H9 (cell line): ENCODE measurements around the gene MRPS31. TPM values are rescaled to one million over a fixed set of nuclear protein-coding genes. Genes with fewer than 3 reads are reported as not detected.

ENCODE experiments used
- DNase-seq: peaks from one replicate; pipeline ENCODE4 v3.0.0-alpha.2; 2017
- H2AFZ ChIP-seq: one replicate; pipeline ENCODE4 v1.6.1; 2013; ENCODE audit warnings: mild to moderate bottlenecking, low read length, control low read depth, moderate library complexity
- H2AK5ac ChIP-seq: 2 replicates; pipeline ENCODE4 v1.6.1; 2013; ENCODE audit warnings: low read length, control low read depth, mixed read lengths; ENCODE audit not compliant: insufficient read length
- H2BK120ac ChIP-seq: one replicate; pipeline ENCODE4 v1.6.1; 2013; ENCODE audit warnings: low read depth, mild to moderate bottlenecking, low read length, control low read depth, inconsistent platforms; ENCODE audit not compliant: poor library complexity, severe bottlenecking
- H2BK12ac ChIP-seq: 2 replicates; pipeline ENCODE4 v1.6.1; 2013; ENCODE audit warnings: low read length, control low read depth, mixed read lengths, low read depth; ENCODE audit not compliant: insufficient read length
- H2BK15ac ChIP-seq: 2 replicates; pipeline ENCODE4 v1.6.1; 2013; ENCODE audit warnings: low read depth, low read length, control low read depth
- H2BK20ac ChIP-seq: one replicate; pipeline ENCODE4 v1.6.1; 2013; ENCODE audit warnings: low read depth, mild to moderate bottlenecking, low read length, control low read depth, inconsistent platforms; ENCODE audit not compliant: poor library complexity, severe bottlenecking
- H2BK5ac ChIP-seq: 2 replicates; pipeline ENCODE4 v1.6.1; 2013; ENCODE audit warnings: low read length, control low read depth, mixed read lengths; ENCODE audit not compliant: insufficient read length
- H3K14ac ChIP-seq: 2 replicates; pipeline ENCODE4 v1.6.1; 2013; ENCODE audit warnings: low read length, control low read depth; ENCODE audit not compliant: insufficient read depth
- H3K18ac ChIP-seq: 2 replicates; pipeline ENCODE4 v1.6.1; 2013; ENCODE audit warnings: low read depth, mild to moderate bottlenecking, mixed read lengths, low read length, control low read depth; ENCODE audit not compliant: insufficient read length
- H3K23ac ChIP-seq: 2 replicates; pipeline ENCODE4 v1.6.1; 2013; ENCODE audit warnings: low read length, control low read depth, mixed read lengths, low read depth; ENCODE audit not compliant: insufficient read length
- H3K23me2 ChIP-seq: 2 replicates; pipeline ENCODE4 v1.6.1; 2013; ENCODE audit warnings: low read depth, mild to moderate bottlenecking, mixed read lengths, low read length, control low read depth; ENCODE audit not compliant: insufficient read length, poor library complexity, severe bottlenecking
- H3K27ac ChIP-seq: 2 replicates; pipeline ENCODE4 v1.5.1; 2013; ENCODE audit warnings: low read length, control low read depth, mixed read lengths, low read depth; ENCODE audit not compliant: insufficient read length
- H3K27me3 ChIP-seq: 2 replicates; pipeline ENCODE4 v1.6.1; 2013; ENCODE audit warnings: low read length, control low read depth, inconsistent platforms; ENCODE audit not compliant: insufficient read depth
- H3K4ac ChIP-seq: 2 replicates; pipeline ENCODE4 v1.6.1; 2013; ENCODE audit warnings: low read depth, mild to moderate bottlenecking, control low read depth, inconsistent platforms, low read length, moderate library complexity
- H3K4me1 ChIP-seq: 2 replicates; pipeline ENCODE4 v1.6.1; 2013; ENCODE audit warnings: low read length, control low read depth, inconsistent platforms; ENCODE audit not compliant: insufficient read depth
- H3K4me2 ChIP-seq: 2 replicates; pipeline ENCODE4 v1.6.1; 2013; ENCODE audit warnings: low read length, control low read depth, mixed read lengths; ENCODE audit not compliant: insufficient read length, insufficient read depth
- H3K56ac ChIP-seq: 2 replicates; pipeline ENCODE4 v1.6.1; 2013; ENCODE audit warnings: low read depth, mild to moderate bottlenecking, mixed read lengths, low read length, control low read depth; ENCODE audit not compliant: insufficient read length
- H3K79me1 ChIP-seq: 2 replicates; pipeline ENCODE4 v1.6.1; 2013; ENCODE audit warnings: low read depth, mild to moderate bottlenecking, moderate library complexity, low read length, control low read depth, inconsistent platforms; ENCODE audit not compliant: insufficient read depth, poor library complexity, severe bottlenecking
- H3K79me2 ChIP-seq: 2 replicates; pipeline ENCODE4 v1.6.1; 2013; ENCODE audit warnings: low read length, control low read depth, inconsistent platforms; ENCODE audit not compliant: insufficient read depth
- H3K9ac ChIP-seq: 2 replicates; pipeline ENCODE4 v1.6.1; 2013; ENCODE audit warnings: low read length, control low read depth, mixed read lengths; ENCODE audit not compliant: insufficient read length; ENCODE audit errors: extremely low read depth
- H3K9me3 ChIP-seq: one replicate; pipeline ENCODE4 v1.6.1; 2013; ENCODE audit warnings: low read depth, low read length, inconsistent platforms; ENCODE audit not compliant: control insufficient read depth
- H3T11ph ChIP-seq: one replicate; pipeline ENCODE4 v1.6.1; 2013; ENCODE audit warnings: mild to moderate bottlenecking, low read length, control low read depth, inconsistent platforms
- H4K20me1 ChIP-seq: one replicate; pipeline ENCODE4 v1.6.1; 2013; ENCODE audit not compliant: control insufficient read depth, insufficient read length, insufficient read depth
- H4K5ac ChIP-seq: 2 replicates; pipeline ENCODE4 v1.6.1; 2013; ENCODE audit warnings: low read depth, mild to moderate bottlenecking, mixed read lengths, low read length, control low read depth; ENCODE audit not compliant: insufficient read length
- H4K8ac ChIP-seq: replicated peaks from 2 replicates; pipeline ENCODE4 v1.6.1; 2013; ENCODE audit warnings: low read length, control low read depth, mixed read lengths, low read depth; ENCODE audit not compliant: insufficient read length
- H4K91ac ChIP-seq: 2 replicates; pipeline ENCODE4 v1.6.1; 2013; ENCODE audit warnings: low read depth, mild to moderate bottlenecking, moderate library complexity, mixed read lengths, low read length, control low read depth; ENCODE audit not compliant: insufficient read length
- H3K27ac Mint-ChIP-seq, 3 experiments: 2 replicates in 2 of 3; 3 replicates in 1 of 3; pipeline ENCODE4 v1.8.0; 2020 to 2021; ENCODE audit warnings: mixed read lengths in 3 of 3, mild to moderate bottlenecking in 1 of 3, moderate library complexity in 1 of 3
- H3K27me3 Mint-ChIP-seq: 2 replicates; pipeline ENCODE4 v1.8.0; 2021; ENCODE audit warnings: low read depth, mild to moderate bottlenecking, moderate library complexity, mixed read lengths
- H3K36me3 Mint-ChIP-seq, 3 experiments: 2 replicates in 2 of 3; 3 replicates in 1 of 3; pipeline ENCODE4 v1.8.0; 2020 to 2021; ENCODE audit warnings: low read depth in 3 of 3, mixed read lengths in 3 of 3; ENCODE audit not compliant: insufficient read depth in 1 of 3
- H3K4me1 Mint-ChIP-seq, 2 experiments: 2 replicates each; pipeline ENCODE4 v1.8.0; 2020; ENCODE audit warnings: mixed read lengths in 2 of 2
- H3K4me3 Mint-ChIP-seq, 2 experiments: 2 replicates in 1 of 2; 3 replicates in 1 of 2; pipeline ENCODE4 v1.8.0; 2020 to 2021; ENCODE audit warnings: mild to moderate bottlenecking in 2 of 2, mixed read lengths in 2 of 2, moderate library complexity in 1 of 2
- H3K9me3 Mint-ChIP-seq, 2 experiments: 2 replicates in 1 of 2; 3 replicates in 1 of 2; pipeline ENCODE4 v1.8.0; 2020; ENCODE audit warnings: mild to moderate bottlenecking in 2 of 2, mixed read lengths in 2 of 2, moderate library complexity in 1 of 2
- CTCF ChIP-seq: fragments of 200-600 bp; sonication (generic); conservative IDR thresholded peaks from 3 replicates; pipeline ENCODE4 v1.8.0; 2021; ENCODE audit warnings: antibody characterized with exemption, mild to moderate bottlenecking
- WGBS: extraction: QIAGEN DNeasy Blood & Tissue Kit; methylation state at CpG from one replicate; pipeline ENCODE4 v1.1.7; 2013; ENCODE audit warnings: missing lambda C conversion rate, low lambda C conversion rate, mixed read lengths; ENCODE audit not compliant: insufficient read length; ENCODE audit errors: extremely low coverage; 5-methylcytosine and 5-hydroxymethylcytosine counted together
- total RNA-seq: library from RNA; stranded (reverse); gene quantifications from 2 replicates; pipeline ENCODE4 v1.2.1, GENCODE V29; 2021

MRPS31 gene
- total RNA-seq, 1 experiment from 2014 or later: 27.3 TPM

GRCh38 chr13:40798380-40798779 is 27.4 kb upstream of the MRPS31 start:
- Mint-ChIP-seq H3K9me3 (no peaks in the 10 kb centered on the region), H3K36me3 (peaks cover 5 to 54% (median 48%) of the 10 kb centered on the region in 3 experiments; a peak in 6 of 7 replicates), H3K27ac (no peak overlapping the region), H3K4me1 (peaks cover 0 to 9% of the 10 kb centered on the region in 2 experiments; a peak in 2 of 4 replicates), H3K27me3 (no peaks in the 10 kb centered on the region), H3K4me3 (no peak overlapping the region)
- no peak overlapping the region for H3K56ac ChIP-seq
- no CpG with 5 or more reads among the region's 9 CpGs for WGBS
- no peaks in the 10 kb centered on the region for H4K20me1 ChIP-seq
- no peak overlapping the region for H2AK5ac ChIP-seq
- no peak overlapping the region for H3K23ac ChIP-seq
- no peaks in the 10 kb centered on the region for H3K4me1 ChIP-seq
- H4K8ac ChIP-seq: no peak overlapping the region
- H3K23me2 ChIP-seq: no peaks in the 10 kb centered on the region
- TF ChIP-seq CTCF: no peak
- no peak overlapping the region for H2BK20ac ChIP-seq
- H3K4me2 ChIP-seq: no peak overlapping the region
- H4K91ac ChIP-seq: no peak overlapping the region
- H3K27ac ChIP-seq: no peak overlapping the region
- H3K14ac ChIP-seq: no peak overlapping the region
- no peaks in the 10 kb centered on the region for H3K79me1 ChIP-seq
- H3K18ac ChIP-seq: no peak overlapping the region
- no peaks in the 10 kb centered on the region; the same call in 1 of the 2 replicates for H3K27me3 ChIP-seq
- H2BK120ac ChIP-seq: no peak overlapping the region
- DNase-seq: no peak
- H3K79me2 ChIP-seq: no peaks in the 10 kb centered on the region
- no peak overlapping the region for H2AFZ ChIP-seq
- no peak overlapping the region for H3T11ph ChIP-seq
- H3K9me3 ChIP-seq: no peaks in the 10 kb centered on the region
- H3K9ac ChIP-seq: no peak overlapping the region
- no peak overlapping the region for H3K4ac ChIP-seq
- no peak overlapping the region for H2BK5ac ChIP-seq
- H2BK15ac ChIP-seq: no peak overlapping the region
- no peak overlapping the region for H2BK12ac ChIP-seq
- H4K5ac ChIP-seq: no peak overlapping the region
